ENCODE data around the gene C1orf50.

Gene C1orf50

DNA sequence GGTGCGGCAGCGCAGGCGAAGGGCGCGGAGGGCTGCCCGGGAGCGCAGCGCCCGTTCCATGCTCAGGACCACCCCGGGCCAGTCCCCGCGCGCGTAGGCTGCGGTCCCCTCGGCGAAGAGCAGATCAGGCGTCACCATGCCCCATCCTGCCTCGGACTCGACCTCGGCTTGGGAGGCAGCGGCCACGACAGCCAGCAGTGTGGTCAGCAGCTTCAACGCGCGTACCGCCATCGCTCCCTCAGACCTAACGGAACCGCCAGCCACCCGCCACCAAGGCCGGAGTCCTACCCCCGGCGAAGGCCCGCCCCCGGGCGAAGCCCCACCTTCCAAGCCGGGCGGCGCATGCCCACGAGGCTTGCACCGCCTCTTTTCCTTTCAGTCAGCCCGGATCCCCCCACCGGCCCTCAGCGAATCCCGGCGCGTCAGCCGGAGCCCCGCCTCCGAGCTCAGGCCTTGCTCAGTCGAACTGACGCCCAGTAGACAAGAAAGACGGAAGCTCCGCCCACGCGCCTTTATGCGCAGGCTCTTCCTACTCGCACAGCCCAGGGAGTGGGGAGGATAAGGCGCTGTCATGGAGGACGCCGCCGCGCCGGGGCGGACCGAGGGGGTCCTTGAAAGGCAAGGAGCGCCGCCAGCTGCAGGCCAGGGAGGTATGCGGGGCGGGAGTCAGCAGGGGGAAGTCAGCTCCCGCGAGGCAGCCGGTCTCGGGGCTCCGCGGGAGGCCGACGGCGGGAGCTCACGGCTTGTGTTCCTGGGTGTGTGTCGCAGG, at the start of gene C1orf50, which contains the start of gene P3H1 (continued):
- TF ChIP-seq ZNF629 (tag by site-specific recombination; IDR thresholded peaks at IDR 0.05) (0 out of 2 replicates have a peak, but pooled peaks have one; percentile 3), ZSCAN30 (tag by site-specific recombination; IDR thresholded peaks at IDR 0.05) (no peak), YY2 (tag by site-specific recombination; IDR thresholded peaks at IDR 0.05) (peak; percentile 91), ZNF10 (tag by site-specific recombination; IDR thresholded peaks at IDR 0.05) (no peak), ZNF654 (tag by site-specific recombination; IDR thresholded peaks at IDR 0.05; ENCODE audit: low read depth) (no peak), ZNF660 (tag by site-specific recombination; IDR thresholded peaks at IDR 0.05) (peak; percentile 60), ZNF416 (tag by site-specific recombination; IDR thresholded peaks at IDR 0.05) (no peak), IKZF3 (tag by site-specific recombination; IDR thresholded peaks at IDR 0.05) (no peak), KLF1 (tag by site-specific recombination; IDR thresholded peaks at IDR 0.05) (peak; percentile 5; the same call in 1 of the 2 replicates), ZNF132 (tag by site-specific recombination; IDR thresholded peaks at IDR 0.05; ENCODE audit: borderline replicate concordance) (no peak), ZNF433 (tag by site-specific recombination; IDR thresholded peaks at IDR 0.05; ENCODE audit: low read depth) (no peak), ZNF544 (tag by site-specific recombination; IDR thresholded peaks at IDR 0.05) (no peak), YY1 (tag by site-specific recombination; IDR thresholded peaks at IDR 0.05) (peak; percentile 80), ZNF585B (tag by site-specific recombination; IDR thresholded peaks at IDR 0.05) (no peak), ZNF324 (tag by site-specific recombination; IDR thresholded peaks at IDR 0.05) (peak; percentile 82), ZNF624 (tag by site-specific recombination; IDR thresholded peaks at IDR 0.05) (no peak), ZNF121 (tag by site-specific recombination; IDR thresholded peaks at IDR 0.05) (no peak), RBAK (tag by site-specific recombination; IDR thresholded peaks at IDR 0.05) (no peak), SP2 (tag by site-specific recombination; IDR thresholded peaks at IDR 0.05) (peak; percentile 99), ZNF335 (tag by site-specific recombination; conservative IDR thresholded peaks at IDR 0.05) (peak; percentile 90), ZNF658 (tag by site-specific recombination; IDR thresholded peaks at IDR 0.05) (no peak), ZFHX2 (tag by site-specific recombination; conservative IDR thresholded peaks at IDR 0.05) (peak; percentile 82), ZNF571 (tag by site-specific recombination; IDR thresholded peaks at IDR 0.05) (no peak), KLF8 (tag by site-specific recombination; IDR thresholded peaks at IDR 0.05) (peak; percentile 80; the same call in 1 of the 2 replicates)
- TF ChIP-seq, protein P1, sequence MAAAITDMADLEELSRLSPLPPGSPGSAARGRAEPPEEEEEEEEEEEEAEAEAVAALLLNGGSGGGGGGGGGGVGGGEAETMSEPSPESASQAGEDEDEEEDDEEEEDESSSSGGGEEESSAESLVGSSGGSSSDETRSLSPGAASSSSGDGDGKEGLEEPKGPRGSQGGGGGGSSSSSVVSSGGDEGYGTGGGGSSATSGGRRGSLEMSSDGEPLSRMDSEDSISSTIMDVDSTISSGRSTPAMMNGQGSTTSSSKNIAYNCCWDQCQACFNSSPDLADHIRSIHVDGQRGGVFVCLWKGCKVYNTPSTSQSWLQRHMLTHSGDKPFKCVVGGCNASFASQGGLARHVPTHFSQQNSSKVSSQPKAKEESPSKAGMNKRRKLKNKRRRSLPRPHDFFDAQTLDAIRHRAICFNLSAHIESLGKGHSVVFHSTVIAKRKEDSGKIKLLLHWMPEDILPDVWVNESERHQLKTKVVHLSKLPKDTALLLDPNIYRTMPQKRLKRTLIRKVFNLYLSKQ (tag by site-specific recombination; IDR thresholded peaks at IDR 0.05; ENCODE audit: borderline replicate concordance) = no peak
- TF ChIP-seq, protein P2, sequence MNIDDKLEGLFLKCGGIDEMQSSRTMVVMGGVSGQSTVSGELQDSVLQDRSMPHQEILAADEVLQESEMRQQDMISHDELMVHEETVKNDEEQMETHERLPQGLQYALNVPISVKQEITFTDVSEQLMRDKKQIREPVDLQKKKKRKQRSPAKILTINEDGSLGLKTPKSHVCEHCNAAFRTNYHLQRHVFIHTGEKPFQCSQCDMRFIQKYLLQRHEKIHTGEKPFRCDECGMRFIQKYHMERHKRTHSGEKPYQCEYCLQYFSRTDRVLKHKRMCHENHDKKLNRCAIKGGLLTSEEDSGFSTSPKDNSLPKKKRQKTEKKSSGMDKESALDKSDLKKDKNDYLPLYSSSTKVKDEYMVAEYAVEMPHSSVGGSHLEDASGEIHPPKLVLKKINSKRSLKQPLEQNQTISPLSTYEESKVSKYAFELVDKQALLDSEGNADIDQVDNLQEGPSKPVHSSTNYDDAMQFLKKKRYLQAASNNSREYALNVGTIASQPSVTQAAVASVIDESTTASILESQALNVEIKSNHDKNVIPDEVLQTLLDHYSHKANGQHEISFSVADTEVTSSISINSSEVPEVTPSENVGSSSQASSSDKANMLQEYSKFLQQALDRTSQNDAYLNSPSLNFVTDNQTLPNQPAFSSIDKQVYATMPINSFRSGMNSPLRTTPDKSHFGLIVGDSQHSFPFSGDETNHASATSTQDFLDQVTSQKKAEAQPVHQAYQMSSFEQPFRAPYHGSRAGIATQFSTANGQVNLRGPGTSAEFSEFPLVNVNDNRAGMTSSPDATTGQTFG (tag by site-specific recombination; IDR thresholded peaks at IDR 0.05; ENCODE audit: borderline replicate concordance) = no peak
- TF ChIP-seq, protein P3, sequence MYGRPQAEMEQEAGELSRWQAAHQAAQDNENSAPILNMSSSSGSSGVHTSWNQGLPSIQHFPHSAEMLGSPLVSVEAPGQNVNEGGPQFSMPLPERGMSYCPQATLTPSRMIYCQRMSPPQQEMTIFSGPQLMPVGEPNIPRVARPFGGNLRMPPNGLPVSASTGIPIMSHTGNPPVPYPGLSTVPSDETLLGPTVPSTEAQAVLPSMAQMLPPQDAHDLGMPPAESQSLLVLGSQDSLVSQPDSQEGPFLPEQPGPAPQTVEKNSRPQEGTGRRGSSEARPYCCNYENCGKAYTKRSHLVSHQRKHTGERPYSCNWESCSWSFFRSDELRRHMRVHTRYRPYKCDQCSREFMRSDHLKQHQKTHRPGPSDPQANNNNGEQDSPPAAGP (tag by site-specific recombination; IDR thresholded peaks at IDR 0.05) = peak; percentile 87
- TF ChIP-seq, protein P4, sequence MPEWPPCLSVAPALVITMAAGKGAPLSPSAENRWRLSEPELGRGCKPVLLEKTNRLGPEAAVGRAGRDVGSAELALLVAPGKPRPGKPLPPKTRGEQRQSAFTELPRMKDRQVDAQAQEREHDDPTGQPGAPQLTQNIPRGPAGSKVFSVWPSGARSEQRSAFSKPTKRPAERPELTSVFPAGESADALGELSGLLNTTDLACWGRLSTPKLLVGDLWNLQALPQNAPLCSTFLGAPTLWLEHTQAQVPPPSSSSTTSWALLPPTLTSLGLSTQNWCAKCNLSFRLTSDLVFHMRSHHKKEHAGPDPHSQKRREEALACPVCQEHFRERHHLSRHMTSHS (tag by site-specific recombination; IDR thresholded peaks at IDR 0.05) = no peak
- TF ChIP-seq, protein P5, sequence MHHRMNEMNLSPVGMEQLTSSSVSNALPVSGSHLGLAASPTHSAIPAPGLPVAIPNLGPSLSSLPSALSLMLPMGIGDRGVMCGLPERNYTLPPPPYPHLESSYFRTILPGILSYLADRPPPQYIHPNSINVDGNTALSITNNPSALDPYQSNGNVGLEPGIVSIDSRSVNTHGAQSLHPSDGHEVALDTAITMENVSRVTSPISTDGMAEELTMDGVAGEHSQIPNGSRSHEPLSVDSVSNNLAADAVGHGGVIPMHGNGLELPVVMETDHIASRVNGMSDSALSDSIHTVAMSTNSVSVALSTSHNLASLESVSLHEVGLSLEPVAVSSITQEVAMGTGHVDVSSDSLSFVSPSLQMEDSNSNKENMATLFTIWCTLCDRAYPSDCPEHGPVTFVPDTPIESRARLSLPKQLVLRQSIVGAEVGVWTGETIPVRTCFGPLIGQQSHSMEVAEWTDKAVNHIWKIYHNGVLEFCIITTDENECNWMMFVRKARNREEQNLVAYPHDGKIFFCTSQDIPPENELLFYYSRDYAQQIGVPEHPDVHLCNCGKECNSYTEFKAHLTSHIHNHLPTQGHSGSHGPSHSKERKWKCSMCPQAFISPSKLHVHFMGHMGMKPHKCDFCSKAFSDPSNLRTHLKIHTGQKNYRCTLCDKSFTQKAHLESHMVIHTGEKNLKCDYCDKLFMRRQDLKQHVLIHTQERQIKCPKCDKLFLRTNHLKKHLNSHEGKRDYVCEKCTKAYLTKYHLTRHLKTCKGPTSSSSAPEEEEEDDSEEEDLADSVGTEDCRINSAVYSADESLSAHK (tag by site-specific recombination; IDR thresholded peaks at IDR 0.05) = no peak
- TF ChIP-seq, protein P6, sequence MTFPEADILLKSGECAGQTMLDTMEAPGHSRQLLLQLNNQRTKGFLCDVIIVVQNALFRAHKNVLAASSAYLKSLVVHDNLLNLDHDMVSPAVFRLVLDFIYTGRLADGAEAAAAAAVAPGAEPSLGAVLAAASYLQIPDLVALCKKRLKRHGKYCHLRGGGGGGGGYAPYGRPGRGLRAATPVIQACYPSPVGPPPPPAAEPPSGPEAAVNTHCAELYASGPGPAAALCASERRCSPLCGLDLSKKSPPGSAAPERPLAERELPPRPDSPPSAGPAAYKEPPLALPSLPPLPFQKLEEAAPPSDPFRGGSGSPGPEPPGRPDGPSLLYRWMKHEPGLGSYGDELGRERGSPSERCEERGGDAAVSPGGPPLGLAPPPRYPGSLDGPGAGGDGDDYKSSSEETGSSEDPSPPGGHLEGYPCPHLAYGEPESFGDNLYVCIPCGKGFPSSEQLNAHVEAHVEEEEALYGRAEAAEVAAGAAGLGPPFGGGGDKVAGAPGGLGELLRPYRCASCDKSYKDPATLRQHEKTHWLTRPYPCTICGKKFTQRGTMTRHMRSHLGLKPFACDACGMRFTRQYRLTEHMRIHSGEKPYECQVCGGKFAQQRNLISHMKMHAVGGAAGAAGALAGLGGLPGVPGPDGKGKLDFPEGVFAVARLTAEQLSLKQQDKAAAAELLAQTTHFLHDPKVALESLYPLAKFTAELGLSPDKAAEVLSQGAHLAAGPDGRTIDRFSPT (tag by site-specific recombination; IDR thresholded peaks at IDR 0.05) = no peak; the same call in 1 of the 2 replicates
